Measurements from ENCODE around the gene NKX2-2.
"Not testable (repeated sequence)": the region's sequence is repeated elsewhere in the genome, so short reads cannot be mapped to it uniquely, and the experiment has no call there.

The NKX2-2 gene

DNA sequence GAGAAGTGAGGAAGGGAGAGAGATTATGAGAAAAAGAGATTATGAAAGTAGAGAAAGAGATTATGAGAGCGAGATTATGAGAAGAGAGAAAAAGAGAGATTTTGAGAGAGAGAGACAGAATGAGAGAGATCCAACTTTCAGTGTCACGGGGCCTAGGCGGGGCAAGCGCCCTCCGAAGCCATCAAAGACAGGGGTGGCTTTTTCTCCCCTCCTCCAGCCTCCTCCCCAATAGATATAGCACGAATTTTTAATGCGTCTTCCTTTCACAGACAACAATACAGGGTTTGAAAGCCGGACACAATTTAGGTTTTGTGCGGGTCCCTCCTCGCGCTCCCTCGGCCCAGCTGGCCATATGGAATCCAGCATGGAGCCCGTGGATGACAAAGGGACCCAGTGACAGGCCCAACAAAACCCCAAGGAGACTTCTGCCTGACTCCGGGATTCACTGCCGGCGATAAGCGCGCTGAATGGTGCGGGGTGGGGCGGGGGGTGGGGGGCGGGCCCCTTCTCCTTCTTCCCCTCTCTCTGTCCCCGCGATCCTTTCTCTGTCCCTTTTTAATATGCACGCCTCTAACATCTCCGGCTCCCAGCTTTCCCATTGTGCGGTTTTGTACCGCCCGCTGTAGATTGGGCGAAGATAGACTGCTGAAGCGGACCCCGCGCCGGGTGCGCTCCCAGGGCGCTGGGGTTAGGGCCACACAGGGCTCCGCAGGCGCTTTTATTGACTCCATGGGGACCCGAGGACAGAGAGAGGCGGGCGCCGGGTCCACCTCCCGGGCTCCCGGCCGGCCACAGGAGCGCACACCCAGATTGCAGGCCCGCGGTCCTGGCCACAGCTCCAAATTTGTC, 5.4 kb downstream of the NKX2-2 start:
- no peak for DNase-seq (ENCODE audit: low spot score)

DNA sequence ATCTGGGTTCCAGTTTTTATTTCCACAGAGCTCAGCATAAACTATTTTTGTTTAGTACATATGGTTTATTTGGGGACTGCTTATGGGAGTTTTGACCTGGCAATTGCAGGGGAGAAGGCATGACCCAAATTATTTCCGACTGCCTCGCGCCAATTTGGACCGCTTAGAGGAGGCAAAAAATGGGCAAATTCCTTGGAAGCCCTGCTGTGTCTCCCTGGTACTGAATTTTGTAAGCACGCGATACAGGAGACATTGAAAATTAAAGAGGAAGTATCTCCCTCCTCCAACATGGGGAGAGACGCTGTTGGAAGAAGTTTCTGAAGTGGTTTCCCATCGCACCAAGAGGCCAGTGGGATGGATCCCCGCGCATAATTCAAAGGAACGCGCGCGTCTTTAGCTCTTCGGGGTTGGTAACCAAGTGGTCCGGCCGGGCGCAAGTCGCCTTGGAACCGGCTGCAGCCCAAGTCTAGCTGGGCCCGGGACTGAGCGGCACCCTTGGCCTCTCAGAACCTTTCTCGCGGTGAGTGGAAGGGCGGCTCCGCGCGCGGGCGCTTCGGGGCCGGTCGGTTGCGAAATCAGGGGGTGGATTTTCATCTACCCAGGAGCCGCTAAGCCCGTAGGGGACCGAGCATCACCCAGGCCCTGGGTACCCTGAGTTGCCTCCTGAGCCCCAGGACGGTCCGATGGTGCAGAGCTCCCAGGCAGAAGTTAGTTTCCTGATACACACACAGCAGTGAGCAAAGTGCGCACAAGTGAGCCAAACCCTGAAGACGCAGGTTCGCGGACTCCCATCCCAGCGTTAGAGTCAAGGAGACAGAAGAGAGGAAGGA, 6.2 kb downstream of the NKX2-2 start:
- no peak for DNase-seq (ENCODE audit: low spot score)

DNA sequence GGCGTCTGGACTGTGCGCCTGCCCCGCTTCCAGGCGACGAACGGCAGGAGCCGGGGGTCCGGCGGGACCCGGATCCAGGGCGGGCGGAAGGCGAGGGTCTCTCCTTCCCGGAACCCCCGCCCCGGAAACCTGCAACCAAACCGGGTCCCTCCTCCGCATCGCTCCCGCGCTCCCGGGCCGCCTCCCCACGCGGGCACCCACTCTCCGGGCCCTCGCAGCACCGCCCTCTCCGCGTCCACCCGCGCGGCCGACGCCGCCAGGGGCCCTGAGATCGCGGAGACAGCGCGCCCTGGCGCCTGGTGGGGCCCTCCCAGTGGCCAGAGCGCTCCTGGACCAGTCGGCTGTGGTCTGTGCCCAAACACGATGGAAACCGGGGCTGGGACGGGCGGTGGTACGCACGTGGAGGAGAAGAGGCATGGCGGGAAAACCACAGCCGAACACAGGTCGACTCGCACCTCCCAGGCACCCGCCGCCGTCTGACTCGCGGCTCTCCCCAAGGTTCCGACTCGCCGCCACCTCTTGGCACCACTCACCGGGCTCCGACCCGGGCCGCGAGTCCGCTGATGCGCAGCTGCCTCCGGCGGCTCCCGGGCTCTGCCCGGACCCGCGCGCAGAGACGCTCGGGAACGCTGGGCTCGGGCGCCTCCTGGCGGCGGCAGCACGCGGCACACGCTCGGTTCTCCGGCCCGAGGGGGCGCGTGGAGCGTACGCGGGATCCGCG, 7.9 kb downstream of the NKX2-2 start:
- DNase-seq (ENCODE audit: low spot score): no peak

DNA sequence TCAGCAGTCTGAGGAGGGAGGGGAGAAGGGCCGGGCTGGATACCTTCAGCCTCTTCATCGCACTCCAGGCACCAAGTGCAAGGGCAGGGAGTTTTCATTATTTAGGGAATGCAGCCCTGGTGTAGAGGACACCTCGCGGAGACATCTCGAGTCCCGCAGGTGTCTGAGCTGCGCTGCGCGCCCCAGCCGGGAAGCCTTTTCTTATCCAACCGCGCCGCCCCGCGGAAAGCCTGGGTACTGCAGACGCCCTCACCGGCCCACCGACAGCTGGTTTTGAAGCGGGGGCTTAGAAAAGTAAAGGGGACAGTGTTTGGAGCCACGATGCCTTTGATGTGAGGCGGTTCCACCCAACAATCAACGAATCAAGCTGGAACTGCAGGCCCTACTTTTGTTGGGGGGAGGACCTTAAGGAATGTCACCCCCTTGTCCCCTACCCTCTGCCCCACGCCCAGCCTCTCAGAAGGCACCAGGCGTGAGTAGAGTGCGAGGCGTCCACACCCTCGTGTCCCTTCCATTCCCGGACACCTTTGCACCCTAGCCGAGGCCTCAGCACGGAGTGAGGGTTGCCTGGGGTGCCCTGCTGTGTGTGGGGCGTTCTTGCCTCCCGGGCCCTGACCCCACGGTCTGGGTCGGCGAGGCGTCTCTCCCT, 8.6 kb downstream of the NKX2-2 start:
- peak; percentile 39 for DNase-seq (ENCODE audit: low spot score)

DNA sequence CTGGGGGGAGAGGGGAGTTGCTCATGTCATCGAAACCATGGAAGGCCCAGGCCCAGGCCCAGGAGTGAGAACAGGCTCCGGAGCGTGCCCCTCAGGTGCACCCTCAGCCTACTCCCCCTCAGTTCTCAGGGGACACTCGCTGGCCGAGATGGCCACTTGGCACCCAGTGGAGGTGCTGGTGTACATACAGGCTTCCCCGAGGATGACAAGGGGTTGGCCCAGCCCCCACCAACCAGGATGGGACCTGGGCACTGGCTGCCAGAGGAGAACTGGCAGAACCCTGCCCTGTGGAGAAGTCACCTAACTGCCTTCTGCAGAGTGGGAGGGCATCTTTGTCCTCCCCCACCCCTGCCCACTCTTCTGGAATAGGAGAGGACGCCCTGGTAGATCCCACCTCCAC, 9.5 kb downstream of the NKX2-2 start:
- no peak for DNase-seq (ENCODE audit: low spot score)

DNA sequence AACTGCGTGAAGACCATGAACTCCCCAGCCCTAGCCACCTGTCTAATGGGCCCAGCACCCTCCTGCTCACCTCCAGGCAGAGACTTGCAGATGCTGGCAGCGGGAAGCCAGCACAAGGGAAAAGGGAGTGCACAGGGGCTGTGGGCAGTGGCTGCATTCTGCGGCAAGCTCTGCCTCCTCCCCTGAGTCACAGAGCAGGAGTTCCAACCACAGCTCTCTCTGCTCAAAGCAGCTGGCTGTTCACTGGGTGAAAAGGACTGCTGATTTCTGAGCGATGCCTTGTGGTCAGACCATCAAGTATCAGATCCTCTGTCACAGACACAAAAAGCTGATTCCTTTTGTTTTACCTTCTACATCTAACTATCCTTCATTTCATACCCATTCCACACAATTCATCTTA, 10.5 kb downstream of the NKX2-2 start:
- no peak for DNase-seq (ENCODE audit: low spot score)

DNA sequence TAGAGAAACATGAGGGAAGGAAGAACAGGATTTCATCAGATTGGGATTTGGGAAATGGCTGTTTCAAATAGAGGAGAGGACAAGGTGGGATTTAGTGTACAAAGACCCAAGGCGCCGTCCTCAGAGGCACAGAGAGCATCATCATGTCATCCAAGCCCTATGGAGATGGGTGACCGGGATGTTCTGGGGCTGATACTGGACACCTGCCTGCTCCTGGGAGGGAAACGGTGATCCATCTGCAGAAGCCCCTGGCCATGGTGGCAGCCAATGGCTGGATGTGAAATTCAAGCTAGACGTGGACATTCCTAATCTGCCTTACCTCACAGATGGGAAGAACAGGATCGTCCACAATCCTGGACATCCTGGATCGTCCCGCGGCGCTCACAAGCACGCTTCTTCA, 12.7 kb downstream of the NKX2-2 start:
- no peak for DNase-seq (ENCODE audit: low spot score)

DNA sequence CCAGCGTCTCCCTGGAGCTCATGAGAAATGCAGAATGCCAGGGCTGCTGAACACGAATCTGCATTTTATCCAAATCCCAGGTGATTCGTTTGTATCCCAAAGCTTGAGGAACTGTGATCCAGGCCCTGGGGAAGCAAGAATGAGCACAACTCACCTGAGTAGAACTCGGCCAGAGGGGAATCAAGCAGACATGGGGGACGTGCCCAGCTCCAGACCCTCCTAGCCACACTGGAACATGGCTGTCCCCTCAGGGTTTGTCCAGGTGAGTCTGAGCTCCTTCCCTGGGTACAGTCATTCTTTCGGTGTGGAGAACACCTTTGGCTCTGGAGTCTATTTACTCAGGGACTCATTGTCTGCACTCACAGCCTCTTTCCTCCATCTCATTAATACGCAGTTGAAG, 13.3 kb downstream of the NKX2-2 start:
- no peak for DNase-seq (ENCODE audit: low spot score)

DNA sequence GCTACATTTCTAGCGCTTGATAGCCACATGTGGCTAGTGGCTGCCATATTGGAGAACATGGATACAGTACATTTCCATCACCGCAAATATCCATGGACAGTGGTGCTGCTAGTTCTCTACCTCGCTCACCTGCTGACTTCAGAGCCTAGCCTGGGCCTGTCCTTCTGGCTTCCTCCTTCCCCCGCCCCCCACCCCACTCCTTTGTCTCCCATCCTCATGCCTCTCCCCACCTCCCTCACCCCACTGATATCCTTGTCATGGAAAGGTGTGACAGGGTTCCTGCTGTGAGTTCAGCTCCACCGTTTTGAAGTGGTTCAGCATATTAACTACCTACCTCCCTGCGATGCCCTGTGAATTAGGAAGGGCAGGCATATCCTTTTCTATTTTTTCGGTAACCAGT, 14.2 kb downstream of the NKX2-2 start:
- no peak for DNase-seq (ENCODE audit: low spot score)

DNA sequence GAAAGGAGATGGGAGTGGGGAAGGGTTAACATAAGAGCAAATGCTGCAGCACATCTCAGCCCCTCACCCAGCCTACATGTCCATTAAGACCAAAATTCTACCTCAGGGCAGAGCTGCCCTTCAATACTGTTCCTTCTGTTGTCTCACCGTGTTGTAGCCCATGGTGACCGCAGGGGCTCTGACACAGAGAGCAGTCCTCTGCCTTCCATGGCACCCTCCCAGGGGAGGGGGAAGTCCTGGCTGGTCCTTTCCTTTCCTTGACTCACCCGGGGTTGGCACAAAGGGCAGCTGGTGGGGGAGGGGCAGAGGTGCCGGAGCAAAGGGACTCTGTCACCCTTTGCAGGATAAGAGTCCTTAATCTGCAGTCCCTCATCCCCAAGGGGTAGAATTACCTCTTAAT, 15.2 kb downstream of the NKX2-2 start:
- DNase-seq (ENCODE audit: low spot score): no peak

DNA sequence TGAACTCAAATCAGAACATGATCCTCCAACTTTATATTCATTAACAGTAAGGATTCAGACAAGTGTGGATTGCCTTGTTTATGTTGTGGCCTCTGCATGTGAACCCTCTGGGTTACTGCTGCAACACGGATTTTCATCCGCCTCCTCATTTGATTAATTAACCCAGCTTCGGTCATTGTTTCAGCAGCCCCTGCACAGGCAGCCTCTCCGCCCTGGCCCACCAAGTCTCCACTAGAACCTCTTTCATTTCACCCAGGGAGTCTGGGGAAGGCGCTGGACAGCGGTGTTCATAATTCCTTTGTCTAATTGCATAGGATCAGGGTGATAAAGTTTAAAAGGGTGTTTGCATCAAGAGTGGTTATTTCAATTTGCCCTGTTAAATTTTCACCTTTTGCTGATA, 15.7 kb downstream of the NKX2-2 start:
- DNase-seq (ENCODE audit: low spot score): no peak

DNA sequence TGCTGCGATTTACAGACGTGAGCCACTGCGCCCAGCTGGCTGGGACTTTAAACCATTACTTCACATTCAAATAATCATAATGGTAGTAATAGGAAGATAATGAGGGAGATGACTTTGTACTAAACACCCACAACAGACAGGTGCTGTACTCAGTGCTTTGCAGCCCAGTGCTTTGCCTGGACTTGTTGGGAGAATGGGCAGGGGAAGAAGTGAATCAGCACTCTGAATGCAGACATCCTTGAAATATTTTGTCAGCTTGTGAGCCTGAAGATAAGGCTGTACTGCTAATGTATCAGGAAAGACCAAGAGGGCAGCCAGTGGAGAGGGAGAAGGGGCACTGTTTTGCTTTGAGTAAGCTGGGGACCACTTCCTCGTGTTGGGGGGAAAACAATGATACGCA, 17.4 kb downstream of the NKX2-2 start:
- no peak for DNase-seq (ENCODE audit: low spot score)

DNA sequence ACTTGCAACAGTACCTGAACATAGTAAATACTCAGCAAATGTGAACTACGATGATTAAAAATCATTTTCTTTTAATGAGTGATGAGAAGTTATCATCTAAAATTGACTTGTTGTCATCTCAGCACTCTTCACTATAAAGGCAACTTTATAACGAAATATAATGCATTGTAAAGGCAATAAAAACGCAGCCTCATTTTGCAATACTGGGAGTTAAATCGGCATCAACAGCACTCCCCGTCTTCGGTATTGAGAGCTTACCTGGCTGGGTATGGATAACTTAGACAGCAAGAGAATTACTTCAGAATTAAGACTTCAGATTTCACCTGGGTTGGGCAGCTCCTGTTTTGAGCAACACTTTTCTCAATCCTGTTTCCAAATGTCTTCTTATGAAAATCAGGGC, 20.8 kb downstream of the NKX2-2 start:
- DNase-seq (ENCODE audit: low spot score): no peak

DNA sequence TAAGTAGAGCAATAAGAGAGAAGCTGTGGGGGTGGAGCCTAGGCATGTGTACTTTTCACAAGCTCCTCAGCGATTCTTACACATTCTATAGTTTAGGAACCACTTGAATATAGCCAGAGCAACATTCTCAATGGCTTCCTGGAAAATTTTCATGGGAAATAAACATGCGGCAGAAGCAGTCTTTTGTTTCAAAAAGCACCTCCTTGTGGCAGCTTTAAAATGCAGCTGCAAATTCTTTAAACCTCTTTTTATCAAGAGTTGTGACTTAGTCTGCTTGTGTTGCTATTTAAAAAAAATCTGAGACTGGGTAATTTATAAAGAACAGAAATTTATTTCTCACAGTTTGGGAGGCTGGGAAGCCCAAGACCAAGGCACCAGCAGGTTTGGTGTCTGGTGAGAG, 23.8 kb downstream of the NKX2-2 start:
- DNase-seq (ENCODE audit: low spot score): no peak

DNA sequence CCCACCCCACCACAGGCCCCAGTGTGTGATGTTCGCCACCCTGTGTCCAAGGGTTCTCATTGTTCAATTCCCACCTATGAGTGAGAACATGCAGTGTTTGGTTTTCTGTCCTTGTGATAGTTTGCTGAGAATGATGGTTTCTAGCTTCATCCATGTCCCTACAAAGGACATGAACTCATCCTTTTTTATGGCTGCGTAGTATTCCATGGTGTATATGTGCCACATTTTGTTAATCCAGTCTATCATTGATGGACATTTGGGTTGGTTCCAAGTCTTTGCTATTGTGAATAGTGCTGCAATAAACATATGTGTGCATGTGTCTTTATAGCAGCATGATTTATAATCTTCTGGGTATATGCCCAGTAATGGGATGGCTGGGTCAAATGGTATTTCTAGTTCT, 33.7 kb downstream of the NKX2-2 start:
- not testable (repeated sequence) for DNase-seq (ENCODE audit: low spot score)

DNA sequence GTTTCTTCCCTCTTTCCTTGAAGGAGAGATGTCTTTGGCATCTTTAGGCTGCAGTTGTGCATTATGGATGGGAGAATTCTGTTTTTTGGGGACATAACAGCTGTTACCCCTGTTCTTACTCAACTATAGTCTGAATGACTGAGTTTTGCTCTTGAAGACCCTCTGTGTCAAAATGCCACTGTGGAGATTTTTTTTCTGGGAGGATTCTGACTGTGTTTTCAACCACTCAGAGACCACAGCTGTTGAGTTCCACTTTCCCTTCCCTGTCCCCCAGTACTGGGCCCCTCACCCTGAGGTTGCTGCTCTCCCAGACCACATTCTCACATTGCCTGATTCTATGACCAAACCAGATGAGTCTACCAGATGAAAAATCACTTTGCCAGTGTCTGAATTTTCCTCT, 48.1 kb downstream of the NKX2-2 start:
- no peak for DNase-seq (ENCODE audit: low spot score)

DNA sequence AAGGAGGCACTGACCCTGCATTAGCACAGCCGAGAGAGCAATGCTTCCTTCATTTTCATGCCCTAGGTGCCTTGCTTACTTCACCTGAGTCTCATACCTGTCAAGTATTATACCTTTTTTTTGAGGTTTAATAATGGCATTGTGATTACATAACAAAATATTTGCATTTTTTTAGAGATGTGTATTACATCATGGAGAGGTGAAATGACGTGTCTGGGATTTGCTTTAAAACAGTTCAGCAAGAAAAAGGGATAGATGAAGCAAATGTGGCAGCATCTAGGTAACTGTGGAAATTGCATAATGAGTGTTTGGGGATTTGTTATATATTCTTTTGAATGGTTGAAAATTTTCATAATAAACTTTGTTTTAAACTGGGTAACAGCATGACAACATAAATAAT, 48.9 kb downstream of the NKX2-2 start:
- DNase-seq (ENCODE audit: low spot score): no peak
